Ishikawa (cell line): ENCODE results near the gene ADISSP.

Source experiments
- CEBPB ChIP-seq: IDR thresholded peaks from 2 replicates; pipeline ENCODE4 v1.6.1; 2012
- CREB1 ChIP-seq: IDR thresholded peaks from 2 replicates; pipeline ENCODE4 v1.6.1; 2012; ENCODE audit warnings: low read depth
- EP300 ChIP-seq: IDR thresholded peaks from 2 replicates; pipeline ENCODE4 v1.6.1; 2012; ENCODE audit warnings: borderline replicate concordance
- TCF12 ChIP-seq: IDR thresholded peaks from 2 replicates; pipeline ENCODE4 v1.6.1; 2012; ENCODE audit warnings: low read depth
- TF ChIP-seq, protein P1 (sequence below): IDR thresholded peaks from 2 replicates; pipeline ENCODE4 v1.6.1; 2012

DNA sequence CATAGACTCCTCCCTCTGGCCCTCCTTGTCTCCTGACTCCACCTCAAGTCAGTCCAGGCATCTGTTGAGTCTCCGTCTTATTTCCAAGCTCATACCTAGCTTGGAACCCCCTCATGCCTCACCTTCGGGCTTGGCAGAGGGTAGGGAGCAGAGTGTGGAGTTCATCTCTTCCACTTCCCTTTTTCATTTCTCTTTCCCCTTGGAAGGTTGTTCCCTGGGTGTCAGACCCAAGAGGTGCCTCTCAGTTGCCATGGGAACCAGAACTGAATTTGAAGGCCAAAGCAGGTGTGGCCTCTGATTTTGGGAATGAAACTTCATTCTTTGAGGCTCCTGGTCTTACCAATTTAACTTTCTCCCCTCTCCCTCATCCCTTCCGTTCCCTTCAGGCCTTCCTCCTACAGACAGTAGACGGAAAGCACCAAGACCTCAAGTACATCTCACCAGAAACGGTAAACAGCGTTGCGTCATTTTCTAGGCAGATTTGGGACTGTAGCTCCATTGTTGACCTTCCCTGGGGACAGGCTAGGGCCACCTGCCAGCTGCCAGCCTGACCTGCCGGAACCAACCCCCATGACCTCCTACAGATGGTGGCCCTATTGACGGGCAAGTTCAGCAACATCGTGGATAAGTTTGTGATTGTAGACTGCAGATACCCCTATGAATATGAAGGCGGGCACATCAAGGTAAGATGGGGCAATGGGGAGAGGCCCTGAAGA lies 35.1 kb upstream of the ADISSP start:
- TF ChIP-seq CREB1 = no peak
- no peak for TF ChIP-seq EP300
- no peak for TF ChIP-seq TCF12
- TF ChIP-seq, protein P1, sequence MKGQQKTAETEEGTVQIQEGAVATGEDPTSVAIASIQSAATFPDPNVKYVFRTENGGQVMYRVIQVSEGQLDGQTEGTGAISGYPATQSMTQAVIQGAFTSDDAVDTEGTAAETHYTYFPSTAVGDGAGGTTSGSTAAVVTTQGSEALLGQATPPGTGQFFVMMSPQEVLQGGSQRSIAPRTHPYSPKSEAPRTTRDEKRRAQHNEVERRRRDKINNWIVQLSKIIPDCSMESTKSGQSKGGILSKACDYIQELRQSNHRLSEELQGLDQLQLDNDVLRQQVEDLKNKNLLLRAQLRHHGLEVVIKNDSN = no peak
- TF ChIP-seq CEBPB = no peak
